Measurements from ENCODE around the gene PPP3CA.

DNA sequence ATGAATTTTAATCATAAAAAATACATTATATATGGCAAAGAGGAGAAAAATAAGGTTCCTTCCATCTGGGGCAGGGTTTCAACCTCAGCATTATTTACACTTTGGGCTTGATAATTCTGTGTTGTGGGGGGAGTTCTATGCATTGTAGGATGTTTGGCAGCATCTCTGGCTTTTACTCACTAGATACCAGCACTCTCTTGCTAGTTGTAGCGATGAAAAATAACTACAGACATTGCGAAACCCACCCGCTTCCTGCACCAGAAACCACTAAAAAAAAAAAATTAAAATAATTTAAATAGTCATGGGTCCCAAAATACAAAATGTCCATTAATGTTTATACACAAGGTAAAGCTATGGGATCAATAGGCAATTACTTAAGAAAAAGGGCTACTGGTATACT lies 52.7 kb downstream of the PPP3CA start:
- TF ChIP-seq, protein P1, sequence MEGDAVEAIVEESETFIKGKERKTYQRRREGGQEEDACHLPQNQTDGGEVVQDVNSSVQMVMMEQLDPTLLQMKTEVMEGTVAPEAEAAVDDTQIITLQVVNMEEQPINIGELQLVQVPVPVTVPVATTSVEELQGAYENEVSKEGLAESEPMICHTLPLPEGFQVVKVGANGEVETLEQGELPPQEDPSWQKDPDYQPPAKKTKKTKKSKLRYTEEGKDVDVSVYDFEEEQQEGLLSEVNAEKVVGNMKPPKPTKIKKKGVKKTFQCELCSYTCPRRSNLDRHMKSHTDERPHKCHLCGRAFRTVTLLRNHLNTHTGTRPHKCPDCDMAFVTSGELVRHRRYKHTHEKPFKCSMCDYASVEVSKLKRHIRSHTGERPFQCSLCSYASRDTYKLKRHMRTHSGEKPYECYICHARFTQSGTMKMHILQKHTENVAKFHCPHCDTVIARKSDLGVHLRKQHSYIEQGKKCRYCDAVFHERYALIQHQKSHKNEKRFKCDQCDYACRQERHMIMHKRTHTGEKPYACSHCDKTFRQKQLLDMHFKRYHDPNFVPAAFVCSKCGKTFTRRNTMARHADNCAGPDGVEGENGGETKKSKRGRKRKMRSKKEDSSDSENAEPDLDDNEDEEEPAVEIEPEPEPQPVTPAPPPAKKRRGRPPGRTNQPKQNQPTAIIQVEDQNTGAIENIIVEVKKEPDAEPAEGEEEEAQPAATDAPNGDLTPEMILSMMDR (IDR thresholded peaks at IDR 0.05; ENCODE audit: low read length): no peak
- TF ChIP-seq EZH2 (optimal IDR thresholded peaks at IDR 0.05; ENCODE audit: low read depth, low read length): no peak

All from MM.1S (cell line).